GM18873 (cell line): ENCODE measurements around the gene SLC25A44.

Source experiments
- ATAC-seq: cut with Tn5 transposase; IDR thresholded peaks from one replicate; pipeline ENCODE4 v1.9.1; 2021; ENCODE audit warnings: mild to moderate bottlenecking, moderate library complexity, moderate number of reproducible peaks; ENCODE audit not compliant: unreplicated experiment, low FRiP score

SLC25A44 gene

DNA sequence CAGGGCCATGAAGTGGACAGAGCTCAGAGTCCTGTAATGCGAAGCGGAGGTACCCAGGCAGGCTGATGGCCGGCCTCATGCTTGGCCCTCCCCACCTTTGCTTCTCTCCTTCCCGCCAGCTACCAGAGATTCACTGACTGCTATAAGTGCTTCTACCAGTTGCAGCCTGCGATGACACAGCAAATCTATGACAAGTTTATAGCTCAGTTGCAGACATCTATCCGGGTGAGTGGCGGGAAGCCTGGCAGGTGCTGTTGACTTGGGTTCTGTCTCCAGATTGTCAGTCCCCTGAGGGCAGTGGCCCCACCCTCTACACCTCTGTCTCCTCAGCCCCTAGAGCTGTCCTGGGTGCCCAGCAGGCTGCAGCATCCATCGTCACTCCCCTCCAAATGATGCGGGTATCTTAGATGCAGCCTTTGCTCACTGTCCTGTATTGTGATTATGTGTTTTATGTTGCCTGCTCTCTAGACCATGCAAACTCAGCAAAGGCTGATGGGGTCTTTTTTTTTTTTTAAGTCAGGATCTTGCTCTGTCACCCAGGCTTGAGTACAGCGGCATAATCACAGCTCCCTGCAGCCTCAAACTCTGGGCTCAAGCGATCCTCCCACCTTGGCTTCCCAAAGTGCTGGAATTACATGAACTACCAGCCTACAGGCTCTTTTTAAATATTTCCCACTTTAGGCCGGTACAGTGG, 38.4 kb downstream of the SLC25A44 start:
- ATAC-seq, result no peak

DNA sequence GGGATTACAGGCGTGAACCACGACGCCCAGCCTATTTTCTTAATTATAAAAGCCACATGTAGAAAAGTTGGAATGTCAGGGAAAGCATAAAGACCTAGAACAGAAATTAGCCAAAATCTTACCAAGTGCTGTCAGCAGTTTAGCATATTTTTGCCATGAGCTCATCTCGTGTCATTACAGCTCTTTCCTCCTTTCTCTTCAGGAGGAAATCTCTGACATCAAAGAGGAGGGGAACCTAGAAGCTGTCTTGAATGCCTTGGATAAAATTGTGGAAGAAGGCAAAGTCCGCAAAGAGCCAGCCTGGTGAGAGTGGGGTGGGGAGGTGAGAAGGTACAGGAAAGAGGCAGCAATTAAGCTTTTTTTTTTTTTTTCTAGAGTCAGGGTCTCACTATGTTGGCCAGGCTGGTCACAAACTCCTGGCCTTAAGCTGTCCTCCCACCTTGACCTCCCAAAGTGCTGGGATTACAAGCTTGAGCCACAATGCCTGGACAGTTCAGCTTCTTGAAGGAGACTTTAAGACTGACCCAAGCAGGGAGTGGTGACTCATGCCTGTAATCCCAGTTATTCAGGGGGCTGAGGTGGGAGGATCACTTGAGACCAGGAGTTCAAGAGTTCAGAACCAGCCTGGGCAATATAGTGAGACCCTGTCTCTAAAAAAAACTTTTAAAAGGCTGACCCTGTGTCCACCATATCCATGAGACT, 39.7 kb downstream of the SLC25A44 start:
- no peak for ATAC-seq

DNA sequence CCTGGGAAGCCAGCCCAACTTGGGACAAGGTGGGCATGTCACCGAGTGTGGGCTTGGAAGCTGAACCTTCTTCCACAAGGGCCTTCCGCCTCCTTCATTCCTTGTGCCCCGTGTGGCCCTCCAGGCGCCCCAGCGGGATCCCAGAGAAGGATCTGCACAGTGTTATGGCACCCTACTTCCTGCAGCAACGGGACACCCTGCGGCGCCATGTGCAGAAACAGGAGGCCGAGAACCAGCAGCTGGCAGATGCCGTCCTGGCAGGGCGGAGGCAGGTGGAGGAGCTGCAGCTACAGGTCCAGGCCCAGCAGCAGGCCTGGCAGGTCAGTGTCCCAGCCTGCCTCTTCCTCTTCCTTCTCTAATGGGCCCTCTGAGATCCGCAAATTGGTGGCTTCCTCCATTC, 42.3 kb downstream of the SLC25A44 start:
- ATAC-seq, result no peak

DNA sequence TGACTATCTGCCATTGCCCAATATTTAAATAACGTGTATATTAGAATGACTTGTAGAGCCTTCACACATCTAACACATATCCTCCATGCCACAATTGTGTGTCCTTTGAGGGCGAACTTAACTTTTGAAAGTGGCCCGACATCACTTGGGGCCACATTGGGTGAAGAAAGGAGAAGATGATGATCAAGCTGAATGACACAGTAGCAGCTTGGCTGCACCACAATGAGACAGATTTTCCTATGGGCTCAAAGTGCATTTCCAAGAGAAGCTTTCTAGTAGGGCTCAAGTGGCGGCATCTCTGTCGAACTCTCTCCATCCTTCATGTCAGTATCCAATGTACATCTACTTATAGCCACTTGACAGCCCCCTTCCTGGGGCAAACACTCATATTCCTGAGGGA, 44.3 kb downstream of the SLC25A44 start:
- ATAC-seq, result no peak

DNA sequence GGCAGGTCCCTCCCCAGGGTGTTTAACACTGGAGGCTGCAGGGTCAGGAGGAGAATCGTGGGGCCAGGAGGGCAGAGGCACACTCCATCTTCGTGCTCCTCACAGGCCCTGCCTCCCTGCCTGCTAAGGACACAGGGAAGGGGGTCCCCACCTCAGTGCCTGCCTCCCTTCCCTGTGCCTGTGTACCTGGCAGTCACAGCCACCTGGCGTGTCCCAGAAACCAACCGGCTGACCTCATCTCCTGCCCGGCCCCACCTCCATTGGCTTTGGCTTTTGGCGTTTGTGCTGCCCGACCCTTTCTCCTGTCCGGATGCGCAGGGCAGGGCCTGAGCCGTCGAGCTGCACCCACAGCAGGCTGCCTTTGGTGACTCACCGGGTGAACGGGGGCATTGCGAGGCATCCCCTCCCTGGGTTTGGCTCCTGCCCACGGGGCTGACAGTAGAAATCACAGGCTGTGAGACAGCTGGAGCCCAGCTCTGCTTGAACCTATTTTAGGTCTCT, 47.5 kb downstream of the SLC25A44 start:
- no peak for ATAC-seq

DNA sequence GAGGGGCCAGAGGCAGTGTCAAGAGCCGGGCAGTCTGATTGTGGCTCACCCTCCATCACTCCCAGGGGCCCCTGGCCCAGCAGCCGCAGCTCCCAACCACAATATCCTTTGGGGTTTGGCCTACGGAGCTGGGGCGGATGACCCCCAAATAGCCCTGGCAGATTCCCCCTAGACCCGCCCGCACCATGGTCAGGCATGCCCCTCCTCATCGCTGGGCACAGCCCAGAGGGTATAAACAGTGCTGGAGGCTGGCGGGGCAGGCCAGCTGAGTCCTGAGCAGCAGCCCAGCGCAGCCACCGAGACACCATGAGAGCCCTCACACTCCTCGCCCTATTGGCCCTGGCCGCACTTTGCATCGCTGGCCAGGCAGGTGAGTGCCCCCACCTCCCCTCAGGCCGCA, 48.0 kb downstream of the SLC25A44 start, which contains the start of gene BGLAP:
BGLAP (plus strand) TSS at position 259 of the 400 bp plus-strand sequence; CDS start at position 307, 48 bp downstream.
- ATAC-seq, result no peak

DNA sequence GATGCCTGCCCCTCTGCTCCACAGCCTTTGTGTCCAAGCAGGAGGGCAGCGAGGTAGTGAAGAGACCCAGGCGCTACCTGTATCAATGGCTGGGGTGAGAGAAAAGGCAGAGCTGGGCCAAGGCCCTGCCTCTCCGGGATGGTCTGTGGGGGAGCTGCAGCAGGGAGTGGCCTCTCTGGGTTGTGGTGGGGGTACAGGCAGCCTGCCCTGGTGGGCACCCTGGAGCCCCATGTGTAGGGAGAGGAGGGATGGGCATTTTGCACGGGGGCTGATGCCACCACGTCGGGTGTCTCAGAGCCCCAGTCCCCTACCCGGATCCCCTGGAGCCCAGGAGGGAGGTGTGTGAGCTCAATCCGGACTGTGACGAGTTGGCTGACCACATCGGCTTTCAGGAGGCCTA, 48.8 kb downstream of the SLC25A44 start:
- no peak for ATAC-seq

DNA sequence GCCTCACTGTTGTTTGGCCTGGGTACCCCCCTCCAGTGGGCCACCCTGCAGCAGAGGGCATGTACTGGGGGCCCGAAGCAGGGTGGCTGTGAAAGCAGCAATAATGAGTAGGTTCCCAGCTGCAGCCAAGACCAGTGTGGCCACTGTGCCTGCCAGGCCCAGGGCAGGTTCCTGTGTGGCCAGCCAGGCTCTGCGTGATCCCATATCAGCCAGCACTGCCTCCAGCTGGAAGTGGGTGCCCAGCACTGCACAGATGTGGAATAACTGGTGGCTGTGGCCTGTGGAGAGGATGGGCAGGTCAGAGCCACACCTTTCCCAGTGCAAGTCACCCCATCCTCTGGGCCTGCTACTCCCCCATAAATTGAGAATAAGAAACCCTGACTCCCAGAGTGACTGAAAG, 50.2 kb downstream of the SLC25A44 start:
- no peak for ATAC-seq

DNA sequence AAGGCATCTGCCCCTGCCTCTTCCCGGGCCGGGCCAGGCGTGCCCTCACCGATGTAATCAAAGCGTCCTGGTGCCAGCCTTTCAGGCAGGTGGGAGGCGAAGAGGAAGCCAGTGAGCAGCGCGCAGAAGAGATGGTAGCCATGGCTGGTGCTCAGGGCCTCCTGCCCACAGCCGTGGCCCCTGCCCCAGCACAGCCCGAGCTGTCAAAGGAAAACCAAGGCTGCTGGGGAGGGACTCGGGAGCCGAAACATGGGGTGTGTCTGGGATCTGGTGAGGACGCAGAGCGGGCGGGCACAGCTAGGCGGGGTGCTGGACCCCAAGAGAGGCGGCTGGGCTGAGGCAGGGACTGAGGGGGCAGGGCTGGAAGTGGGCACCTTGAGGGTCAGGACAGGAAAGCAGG, 50.8 kb downstream of the SLC25A44 start:
- no peak for ATAC-seq

DNA sequence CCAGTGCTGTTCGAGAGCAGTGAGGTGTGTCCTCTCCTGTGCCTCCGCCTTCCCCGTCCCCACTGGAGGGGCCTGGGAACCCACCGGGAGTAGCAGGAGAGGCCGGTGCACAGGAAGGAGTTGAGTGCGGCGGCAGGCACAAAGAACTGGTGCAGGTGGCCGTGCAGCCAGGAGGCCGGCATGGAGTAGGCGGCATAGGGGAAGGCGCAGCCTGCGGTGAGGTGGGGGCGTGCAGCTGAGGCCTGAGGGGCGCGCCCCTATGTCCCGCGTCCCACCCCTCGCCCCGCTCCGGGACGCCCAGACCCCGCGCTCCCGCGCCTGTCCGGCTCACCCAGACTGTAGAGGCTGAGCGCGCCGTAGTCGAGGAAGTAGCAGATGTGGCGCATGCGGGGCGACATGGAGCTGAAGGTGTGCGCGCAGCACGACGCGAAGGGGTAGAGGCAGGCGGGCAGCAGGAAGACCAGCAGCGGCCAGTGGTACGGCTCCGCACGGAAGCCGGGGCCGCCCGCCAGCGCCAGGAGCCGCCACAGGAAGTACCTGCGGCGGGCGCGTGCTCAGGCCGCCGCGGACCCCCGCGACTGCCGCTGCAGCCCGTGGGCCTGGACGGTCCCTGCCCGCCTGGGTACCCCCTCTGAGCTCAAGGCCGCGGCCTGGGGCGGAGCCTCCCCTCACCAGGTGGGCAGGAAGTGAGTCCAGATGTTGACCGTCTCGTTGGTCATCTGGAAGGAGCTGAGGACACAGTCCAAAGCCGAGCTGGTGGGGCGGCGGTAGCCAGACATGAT, 51.7 kb downstream of the SLC25A44 start:
- no peak for ATAC-seq

DNA sequence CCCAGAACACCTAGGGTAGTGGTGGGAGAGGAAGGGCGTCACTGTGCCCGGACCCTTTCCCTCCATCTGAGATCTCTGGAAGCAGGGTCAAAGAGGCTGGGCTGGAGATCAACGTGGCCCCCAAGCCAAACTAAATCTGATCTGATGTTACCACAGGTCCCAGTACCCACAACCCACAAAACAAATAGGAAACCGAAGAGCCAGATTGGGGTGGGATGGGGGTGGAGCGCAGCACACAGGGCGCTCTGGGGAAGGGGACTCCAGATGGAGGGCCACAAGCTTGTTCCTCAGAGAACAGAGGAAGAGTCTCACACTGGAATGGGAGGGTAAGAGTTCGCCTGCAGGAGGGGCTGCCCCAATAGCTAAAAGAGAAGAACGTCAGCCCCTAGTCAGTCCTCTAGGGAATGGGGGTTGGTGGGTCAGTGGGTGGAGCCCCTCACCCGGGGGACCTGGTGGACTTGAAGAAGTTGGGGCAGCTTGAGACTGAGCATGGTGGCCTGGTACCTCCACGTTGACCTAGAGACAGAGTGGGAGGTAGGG, 52.4 kb downstream of the SLC25A44 start:
- ATAC-seq, result no peak

DNA sequence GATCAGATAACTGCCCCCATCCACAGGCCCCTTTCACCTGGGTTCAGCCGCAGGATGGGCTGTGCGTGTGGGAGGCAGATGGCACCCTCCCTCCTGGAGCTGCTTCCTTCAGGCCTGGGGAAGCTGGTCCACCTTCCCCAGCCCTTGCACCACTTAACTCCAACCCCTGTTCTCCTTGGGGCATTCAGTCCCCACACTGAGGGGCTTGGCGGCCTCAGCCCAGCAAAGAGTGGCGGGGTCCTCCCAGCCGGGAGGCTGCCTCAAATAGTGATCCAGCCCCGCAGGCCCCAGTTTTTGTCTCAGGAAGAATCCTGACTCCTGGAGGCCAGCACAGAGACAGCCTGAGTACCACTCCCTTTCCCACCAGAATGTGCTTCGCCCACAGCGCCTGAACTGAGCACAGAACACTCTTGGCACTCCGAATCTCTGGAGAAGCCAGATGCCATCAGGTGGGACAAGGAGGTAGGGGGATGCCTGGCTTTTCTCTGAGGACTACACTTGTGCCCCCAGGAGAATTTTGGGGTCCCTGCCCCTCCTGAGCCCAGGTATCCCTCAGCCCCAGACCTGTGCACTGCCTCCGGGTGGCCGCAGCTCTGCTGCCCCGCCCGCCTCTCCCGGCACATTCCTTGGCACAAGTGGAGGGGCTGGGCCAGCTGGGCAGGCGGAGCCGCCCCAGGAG, 53.0 kb downstream of the SLC25A44 start:
- no peak for ATAC-seq

DNA sequence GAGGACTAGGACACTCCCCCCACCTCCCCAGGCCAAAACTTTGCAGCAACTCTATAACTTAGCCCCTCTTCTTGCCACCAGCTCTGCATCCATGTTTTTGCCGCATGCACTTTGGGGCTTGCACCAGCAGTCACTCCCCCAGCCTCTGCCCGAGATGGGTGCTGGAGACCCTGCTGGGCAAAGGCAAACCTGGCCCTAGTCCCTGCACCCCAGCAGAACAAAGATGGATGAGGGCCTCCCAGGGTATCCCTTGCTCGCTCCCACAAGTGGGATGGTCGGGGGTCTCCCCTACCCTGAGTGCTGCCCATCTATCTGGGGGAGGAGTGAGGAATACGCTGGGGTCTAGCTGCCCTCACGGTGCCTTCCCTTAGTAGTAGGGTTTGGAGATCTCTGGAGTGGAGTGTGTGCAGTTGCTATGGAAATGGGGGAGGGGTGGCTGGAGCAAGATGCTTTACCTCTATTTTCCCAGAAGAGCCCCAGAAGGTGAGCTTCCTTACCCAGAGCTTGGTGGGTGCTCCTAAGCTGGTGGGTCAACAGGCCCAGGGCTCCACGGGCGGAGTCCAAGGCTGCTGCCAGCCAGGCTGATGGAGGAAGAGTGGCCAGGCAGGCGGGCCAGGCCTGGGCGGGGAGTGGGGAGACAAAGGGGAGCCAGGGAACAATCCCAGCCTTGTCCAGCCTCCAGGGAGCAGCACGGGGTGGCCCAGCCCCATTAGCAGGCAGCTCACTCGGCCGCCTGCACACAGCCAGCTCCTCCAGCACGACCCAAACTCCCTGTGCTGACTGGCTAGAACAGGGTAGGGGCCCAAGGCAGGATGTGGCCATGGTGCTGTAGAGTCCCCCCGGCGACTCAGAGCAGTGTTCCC, 53.8 kb downstream of the SLC25A44 start, which contains the start of gene PAQR6:
PAQR6 (minus strand) TSS at position 597 of the 863 bp plus-strand sequence. CDS start 1,325 bp downstream, outside the sequence.
- no peak for ATAC-seq

DNA sequence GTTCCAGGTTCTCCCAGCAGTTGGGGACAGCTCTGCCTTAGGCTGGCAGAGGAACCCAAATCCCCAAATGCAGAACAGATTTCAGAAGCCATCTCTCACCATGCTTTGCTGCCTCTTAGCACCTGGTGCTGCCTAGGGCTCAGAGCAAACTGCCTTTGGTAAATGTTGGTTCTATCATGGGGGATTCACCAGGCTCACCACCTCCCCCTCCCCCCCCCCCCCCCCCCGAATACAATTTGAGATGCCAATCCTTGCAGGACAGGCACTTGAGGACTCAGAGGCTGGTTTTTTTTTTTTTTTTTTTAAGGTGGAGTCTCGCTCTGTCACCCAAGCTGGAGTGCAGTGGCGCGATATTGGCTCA, 54.4 kb downstream of the SLC25A44 start:
- ATAC-seq, result no peak

DNA sequence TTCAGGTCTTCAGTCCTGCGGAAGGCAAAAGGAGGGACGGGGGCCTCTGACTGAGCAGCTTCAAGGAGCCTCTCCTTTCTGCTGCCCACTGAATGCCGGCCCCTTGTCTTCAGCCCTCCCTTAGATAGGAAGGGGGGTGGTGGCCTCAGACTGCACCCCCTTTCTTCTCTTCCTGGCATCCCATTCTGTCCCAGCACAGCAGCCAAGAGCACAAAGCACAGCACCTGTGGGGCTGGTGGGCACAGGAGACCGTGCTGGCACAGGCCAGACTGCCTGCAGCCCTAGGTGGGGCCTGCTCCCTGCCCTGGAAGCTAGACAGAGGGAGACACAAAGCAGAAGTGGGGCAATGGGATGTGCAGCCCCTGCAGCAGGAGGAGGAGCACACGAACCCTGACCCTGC, 55.7 kb downstream of the SLC25A44 start:
- ATAC-seq, result no peak

DNA sequence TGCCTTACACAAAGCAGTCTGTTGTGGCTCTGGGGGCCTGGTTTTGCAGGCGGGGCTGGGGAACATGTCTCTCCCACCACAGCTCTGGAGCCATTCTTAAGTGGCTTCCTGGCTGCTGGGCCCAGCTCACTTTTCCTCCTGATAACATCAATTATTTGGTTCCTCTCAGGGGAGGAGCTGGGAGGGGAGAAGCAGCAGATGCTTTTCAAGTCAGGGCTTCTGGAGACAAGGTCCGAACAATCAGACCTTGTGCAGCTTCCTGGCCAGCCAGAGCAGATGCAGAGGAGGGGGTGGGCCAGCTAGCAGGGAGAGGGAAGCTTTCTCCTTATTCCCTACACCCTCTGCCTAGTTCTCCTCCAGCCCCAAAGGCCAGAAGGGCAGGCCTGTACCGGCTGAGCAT, 57.6 kb downstream of the SLC25A44 start:
- ATAC-seq, result no peak

DNA sequence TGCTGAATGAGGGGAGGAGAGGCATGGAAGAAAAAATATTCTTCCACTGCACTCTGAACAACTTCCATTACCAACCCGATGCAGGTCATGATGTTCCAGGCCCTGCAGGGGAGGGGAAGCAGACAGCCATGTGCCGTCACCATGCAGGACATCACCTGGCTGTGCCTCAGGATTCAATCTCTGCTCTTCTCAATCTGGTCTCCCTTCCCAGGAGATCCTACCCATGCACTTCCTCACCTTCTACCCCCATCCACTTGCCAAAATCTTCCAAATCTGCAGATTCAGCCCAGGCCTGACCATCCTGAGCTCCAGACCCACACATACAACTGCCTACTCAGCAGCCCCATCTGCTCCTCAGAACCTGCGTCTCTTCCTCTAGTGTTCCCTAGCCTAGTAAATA, 59.7 kb downstream of the SLC25A44 start:
- ATAC-seq, result no peak

DNA sequence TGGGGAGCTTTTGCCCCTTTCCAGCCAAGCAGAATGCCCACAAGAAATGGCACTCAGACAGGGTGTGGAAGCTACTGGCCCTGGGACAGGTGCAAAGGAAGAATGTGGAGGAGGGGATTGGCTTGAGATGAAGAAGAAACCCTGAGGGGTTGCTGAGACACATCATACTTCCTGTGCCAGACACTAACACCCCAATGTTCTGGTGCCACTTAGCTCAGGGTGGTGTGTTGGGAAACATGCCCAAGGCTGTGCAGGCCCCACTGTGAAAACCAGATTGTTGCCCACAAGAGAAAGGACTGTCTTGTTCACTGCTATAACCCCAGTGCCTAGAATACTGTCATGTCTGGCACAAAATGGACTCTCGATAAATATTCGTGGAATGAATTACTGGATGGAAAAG, 63.8 kb downstream of the SLC25A44 start:
- no peak for ATAC-seq

DNA sequence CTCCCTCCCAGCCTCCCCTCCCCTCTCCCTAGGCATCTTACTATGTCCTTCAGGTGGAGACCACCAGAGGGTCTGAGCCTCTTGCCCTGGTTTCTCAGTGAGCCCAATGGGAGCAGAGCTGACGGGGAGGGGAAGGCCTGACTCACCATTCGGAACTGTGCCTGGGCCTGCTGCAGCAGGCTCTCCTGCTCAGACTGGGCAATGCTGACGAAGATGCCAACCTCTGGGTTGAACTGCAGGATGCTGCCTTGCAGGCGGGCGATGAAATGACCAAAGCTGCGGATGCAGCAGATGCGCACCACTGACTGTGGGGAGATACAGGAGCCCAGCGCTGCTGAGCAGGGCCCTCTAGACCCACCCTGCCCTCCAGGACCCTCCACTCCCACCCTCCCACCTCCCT, 65.0 kb downstream of the SLC25A44 start:
- ATAC-seq, result no peak
